ENCODE measurements around the gene IL1RAPL1. TPM values are rescaled to one million over a fixed set of nuclear protein-coding genes. Genes with fewer than 3 reads are reported as not detected.

IL1RAPL1 gene
- total RNA-seq, 4 donors from 2014 or later, result 0.16 to 0.46 TPM; not detected in 2

- intact Hi-C loops (cut with DNase I; ENCODE audit: low total_unique reads) (no loop called here), in situ Hi-C loops (cut with MboI; ENCODE audit: low sequenced_read_pairs in 4 of 4) (no loop called here)
- no peaks in the 10 kb centered on the region for H3K36me3 ChIP-seq
- no peaks in the 10 kb centered on the region for H3K9me3 ChIP-seq
- H3K27me3 ChIP-seq, result no peaks in the 10 kb centered on the region
- no peak overlapping the region for H3K27ac ChIP-seq
- no peak overlapping the region for H3K4me3 ChIP-seq
- DNase-seq, result no peak
- TF ChIP-seq CTCF (IDR thresholded peaks at IDR 0.05 in 4 of 5, conservative IDR thresholded peaks at IDR 0.05 in 1 of 5), result no peak
- no peak for TF ChIP-seq POLR2A (IDR thresholded peaks at IDR 0.05)
- H3K4me1 ChIP-seq, result no peaks in the 10 kb centered on the region
- ATAC-seq, result no peak
Observed at GRCh38 chrX:29555465-29556091, 968.3 kb downstream of the IL1RAPL1 start.

GRCh38 chrX:29560065-29560464 lies 972.8 kb downstream of the IL1RAPL1 start:
- H3K9me3 ChIP-seq, result no peaks in the 10 kb centered on the region
- in situ Hi-C loops (cut with MboI; ENCODE audit: low sequenced_read_pairs in 4 of 4) (no loop called here), intact Hi-C loops (cut with DNase I; ENCODE audit: low total_unique reads) (no loop called here)
- TF ChIP-seq POLR2A (IDR thresholded peaks at IDR 0.05) (no peak), CTCF (IDR thresholded peaks at IDR 0.05 in 4 of 5, conservative IDR thresholded peaks at IDR 0.05 in 1 of 5) (no peak)
- H3K36me3 ChIP-seq, result no peaks in the 10 kb centered on the region
- no peak overlapping the region for H3K27ac ChIP-seq
- DNase-seq, result no peak
- no peak for ATAC-seq
- H3K4me3 ChIP-seq, result no peak overlapping the region
- no peaks in the 10 kb centered on the region for H3K4me1 ChIP-seq
- H3K27me3 ChIP-seq, result no peaks in the 10 kb centered on the region

GRCh38 chrX:29561417-29561816 lies 974.2 kb downstream of the IL1RAPL1 start:
- intact Hi-C loops (cut with DNase I; ENCODE audit: low total_unique reads) (no loop called here), in situ Hi-C loops (cut with MboI; ENCODE audit: low sequenced_read_pairs in 4 of 4) (no loop called here)
- no peaks in the 10 kb centered on the region for H3K9me3 ChIP-seq
- no peaks in the 10 kb centered on the region for H3K27me3 ChIP-seq
- no peak overlapping the region for H3K27ac ChIP-seq
- DNase-seq (no peak), ATAC-seq (no peak)
- TF ChIP-seq POLR2A (IDR thresholded peaks at IDR 0.05), result no peak
- no peak for TF ChIP-seq CTCF (IDR thresholded peaks at IDR 0.05 in 4 of 5, conservative IDR thresholded peaks at IDR 0.05 in 1 of 5)
- H3K4me1 ChIP-seq, result no peaks in the 10 kb centered on the region
- H3K36me3 ChIP-seq, result no peaks in the 10 kb centered on the region
- H3K4me3 ChIP-seq, result no peak overlapping the region

- Histone ChIP-seq H3K9me3 (no peaks in the 10 kb centered on the region), H3K4me3 (no peak overlapping the region), H3K27me3 (no peaks in the 10 kb centered on the region), H3K36me3 (no peaks in the 10 kb centered on the region), H3K4me1 (no peaks in the 10 kb centered on the region), H3K27ac (no peak overlapping the region)
- in situ Hi-C loops (cut with MboI; ENCODE audit: low sequenced_read_pairs in 4 of 4) (no loop called here), intact Hi-C loops (cut with DNase I; ENCODE audit: low total_unique reads) (no loop called here)
- ATAC-seq (no peak), DNase-seq (no peak)
- no peak for TF ChIP-seq CTCF (IDR thresholded peaks at IDR 0.05 in 4 of 5, conservative IDR thresholded peaks at IDR 0.05 in 1 of 5)
- no peak for TF ChIP-seq POLR2A (IDR thresholded peaks at IDR 0.05)
Observed at GRCh38 chrX:29580560-29580959, 993.3 kb downstream of the IL1RAPL1 start.

- in situ Hi-C loops (cut with MboI; ENCODE audit: low sequenced_read_pairs in 4 of 4), result no loop called here
- no peak for ATAC-seq
- no peaks in the 10 kb centered on the region for H3K27me3 ChIP-seq
Observed at GRCh38 chrX:29581223-29581622, 994.0 kb downstream of the IL1RAPL1 start.

More at GRCh38 chrX:29581223-29581622, 994.0 kb downstream of the IL1RAPL1 start:
- no peak overlapping the region for H3K4me3 ChIP-seq
- H3K9me3 ChIP-seq, result no peaks in the 10 kb centered on the region
- TF ChIP-seq CTCF (IDR thresholded peaks at IDR 0.05 in 4 of 5, conservative IDR thresholded peaks at IDR 0.05 in 1 of 5) (no peak), POLR2A (IDR thresholded peaks at IDR 0.05) (no peak)
- H3K36me3 ChIP-seq, result no peaks in the 10 kb centered on the region
- DNase-seq, result no peak
- no peak overlapping the region for H3K27ac ChIP-seq
- no peaks in the 10 kb centered on the region for H3K4me1 ChIP-seq
- intact Hi-C loops (cut with DNase I; ENCODE audit: low total_unique reads), result no loop called here

All from gastrocnemius medialis (tissue), 4 donors.